ENCODE results near the gene PLXNC1. TPM values are rescaled to one million over a fixed set of nuclear protein-coding genes. Genes with fewer than 3 reads are reported as not detected.
A peak's percentile ranks its signal among the peaks of the same experiment; 100 is the strongest.

The PLXNC1 gene
- total and polyA plus RNA-seq, 2 donors (not counting 1 experiment from before 2014, with no cell fraction given) = 9.7 to 33.6 TPM

DNA sequence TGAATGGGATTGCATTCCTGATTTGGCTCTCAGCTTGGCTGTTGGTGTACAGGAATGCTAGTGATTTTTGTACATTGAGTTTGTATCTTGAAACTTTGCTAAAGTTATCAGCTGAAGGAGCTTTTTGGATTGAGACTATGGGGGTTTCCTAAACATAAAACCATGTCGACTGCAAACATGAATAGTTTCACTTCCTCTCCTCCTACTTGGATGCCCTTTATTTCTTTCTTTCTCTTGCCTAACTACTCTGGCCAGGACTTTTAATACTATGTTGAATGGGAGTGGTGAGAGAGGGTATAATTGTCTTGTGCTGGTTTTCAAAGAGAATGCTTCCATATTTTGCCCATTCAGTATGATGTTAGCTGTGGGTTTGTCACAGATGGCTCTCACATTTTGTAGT, 169.8 kb downstream of the PLXNC1 start:
- no peak for TF ChIP-seq EZH2 (IDR thresholded peaks at IDR 0.05; ENCODE audit: borderline replicate concordance, insufficient read depth, low read depth, low read length, poor library complexity, severe bottlenecking)
- TF ChIP-seq, protein P1, sequence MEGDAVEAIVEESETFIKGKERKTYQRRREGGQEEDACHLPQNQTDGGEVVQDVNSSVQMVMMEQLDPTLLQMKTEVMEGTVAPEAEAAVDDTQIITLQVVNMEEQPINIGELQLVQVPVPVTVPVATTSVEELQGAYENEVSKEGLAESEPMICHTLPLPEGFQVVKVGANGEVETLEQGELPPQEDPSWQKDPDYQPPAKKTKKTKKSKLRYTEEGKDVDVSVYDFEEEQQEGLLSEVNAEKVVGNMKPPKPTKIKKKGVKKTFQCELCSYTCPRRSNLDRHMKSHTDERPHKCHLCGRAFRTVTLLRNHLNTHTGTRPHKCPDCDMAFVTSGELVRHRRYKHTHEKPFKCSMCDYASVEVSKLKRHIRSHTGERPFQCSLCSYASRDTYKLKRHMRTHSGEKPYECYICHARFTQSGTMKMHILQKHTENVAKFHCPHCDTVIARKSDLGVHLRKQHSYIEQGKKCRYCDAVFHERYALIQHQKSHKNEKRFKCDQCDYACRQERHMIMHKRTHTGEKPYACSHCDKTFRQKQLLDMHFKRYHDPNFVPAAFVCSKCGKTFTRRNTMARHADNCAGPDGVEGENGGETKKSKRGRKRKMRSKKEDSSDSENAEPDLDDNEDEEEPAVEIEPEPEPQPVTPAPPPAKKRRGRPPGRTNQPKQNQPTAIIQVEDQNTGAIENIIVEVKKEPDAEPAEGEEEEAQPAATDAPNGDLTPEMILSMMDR (IDR thresholded peaks at IDR 0.05) = no peak
- H2AFZ ChIP-seq (ENCODE audit: insufficient read depth, low read depth, low read length, poor library complexity, severe bottlenecking) = no peak overlapping the region
- Mint-ChIP-seq H3K9me3 (ENCODE audit: insufficient read depth) (peaks cover 25% of the 10 kb centered on the region), H3K27me3 (no peaks in the 10 kb centered on the region), H3K4me1 (peaks cover 28% of the 10 kb centered on the region), H3K27ac (peak overlapping the region; percentile 60), H3K4me3 (peak overlapping the region; percentile 12)
- CTCF ChIA-PET = interaction anchor here (0.5 to 1.2 kb wide), 4 partner anchors 23 to 458 kb away, joined by 3 read pairs; no protein-coding TSS in a partner anchor
- peaks cover 8 to 31% (median 10%) of the 10 kb centered on the region in 3 donors for H3K9me3 ChIP-seq (ENCODE audit: control extremely low read depth in 1 of 3, control insufficient read depth in 2 of 3, insufficient read depth in 1 of 3, low read length in 2 of 3)
- ATAC-seq (ENCODE audit: low read depth) (peak; percentile 97), DNase-seq (peak; percentile 74)
- H4K20me1 ChIP-seq (ENCODE audit: control insufficient read depth, insufficient read depth, low read length, poor library complexity, severe bottlenecking) = no peaks in the 10 kb centered on the region
- H3K9ac ChIP-seq (ENCODE audit: low read length) = no peak overlapping the region
- H3K4me2 ChIP-seq (replicated peaks; ENCODE audit: low read depth, low read length, poor library complexity, severe bottlenecking) = peak overlapping the region; percentile 20
- no peaks in the 10 kb centered on the region for H3K79me2 ChIP-seq (ENCODE audit: control insufficient read depth, insufficient read depth, low read length)
- intact Hi-C loops (cut with micrococcal nuclease) = loop anchor here (1.0 to 5.0 kb wide), 2 partner anchors 21 to 171 kb away; partner anchors contain the start of gene PLXNC1
- POLR2A ChIA-PET = no interaction called here
- H3K27ac ChIP-seq (ENCODE audit: low read length in 2 of 2) = peak overlapping the region in 1 of 2 donors; percentile 33
- peaks cover 0 to 2% of the 10 kb centered on the region in 2 experiments for H3K36me3 ChIP-seq (replicated peaks in 1 of 2; ENCODE audit: control extremely low read depth in 1 of 2, control insufficient read depth in 1 of 2, extremely low read depth in 1 of 2, insufficient read depth in 2 of 2, low read length in 1 of 2)
- no peaks in the 10 kb centered on the region for H3K27me3 ChIP-seq (replicated peaks in 1 of 4; ENCODE audit: control extremely low read depth in 1 of 4, control insufficient read depth in 3 of 4, insufficient read depth in 4 of 4, low read length in 3 of 4)
- WGBS (ENCODE audit: insufficient coverage) = no CpG with 5 or more reads among the region's 1 CpG
- peaks cover 16 to 18% of the 10 kb centered on the region in 2 donors for H3K4me1 ChIP-seq (ENCODE audit: control insufficient read depth in 2 of 2, insufficient read depth in 2 of 2, low read length in 2 of 2)
- no peak overlapping the region for H3K4me3 ChIP-seq (ENCODE audit: control extremely low read depth in 1 of 5, extremely low read depth in 1 of 5, insufficient read depth in 1 of 5, low read depth in 2 of 5, low read length in 4 of 5)

DNA sequence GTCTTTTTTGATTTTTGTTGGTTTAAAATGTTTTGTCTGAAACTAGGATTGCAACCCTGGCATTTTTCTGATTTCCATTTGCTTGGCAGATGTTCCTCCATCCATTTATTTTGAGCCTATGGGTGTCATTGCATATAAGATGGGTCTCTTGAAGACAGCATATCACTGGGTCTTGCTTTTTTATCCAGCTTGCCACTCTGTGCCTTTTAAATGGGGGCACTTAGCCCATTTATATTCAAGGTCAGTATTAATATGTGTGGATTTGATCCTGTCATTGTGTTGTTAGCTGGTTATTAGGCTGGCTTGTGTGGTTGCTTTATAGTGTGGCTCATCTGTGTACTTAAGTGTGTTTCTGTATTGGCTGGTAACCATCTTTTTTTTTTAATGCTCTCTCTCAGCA, 171.7 kb downstream of the PLXNC1 start:
- Histone ChIP-seq H2AFZ (ENCODE audit: insufficient read depth, low read depth, low read length, poor library complexity, severe bottlenecking) (no peak overlapping the region), H3K27ac (ENCODE audit: low read length in 2 of 2) (no peak overlapping the region), H3K36me3 (replicated peaks in 1 of 2; ENCODE audit: control extremely low read depth in 1 of 2, control insufficient read depth in 1 of 2, extremely low read depth in 1 of 2, insufficient read depth in 2 of 2, low read length in 1 of 2) (peaks cover 0 to 2% of the 10 kb centered on the region in 2 experiments), H3K4me2 (replicated peaks; ENCODE audit: low read depth, low read length, poor library complexity, severe bottlenecking) (no peak overlapping the region), H3K9me3 (ENCODE audit: control extremely low read depth in 1 of 3, control insufficient read depth in 2 of 3, insufficient read depth in 1 of 3, low read length in 2 of 3) (peaks cover 8 to 31% (median 10%) of the 10 kb centered on the region in 3 donors), H4K20me1 (ENCODE audit: control insufficient read depth, insufficient read depth, low read length, poor library complexity, severe bottlenecking) (no peaks in the 10 kb centered on the region), H3K27me3 (replicated peaks in 1 of 4; ENCODE audit: control extremely low read depth in 1 of 4, control insufficient read depth in 3 of 4, insufficient read depth in 4 of 4, low read length in 3 of 4) (no peaks in the 10 kb centered on the region), H3K4me1 (ENCODE audit: control insufficient read depth in 2 of 2, insufficient read depth in 2 of 2, low read length in 2 of 2) (peaks cover 16 to 18% of the 10 kb centered on the region in 2 donors), H3K79me2 (ENCODE audit: control insufficient read depth, insufficient read depth, low read length) (no peaks in the 10 kb centered on the region), H3K9ac (ENCODE audit: low read length) (no peak overlapping the region), H3K4me3 (ENCODE audit: control extremely low read depth in 1 of 5, extremely low read depth in 1 of 5, insufficient read depth in 1 of 5, low read depth in 2 of 5, low read length in 4 of 5) (no peak overlapping the region)
- no peak overlapping the region for H3K4me3 Mint-ChIP-seq
- H3K27me3 Mint-ChIP-seq = no peaks in the 10 kb centered on the region
- ChIA-PET POLR2A (no interaction called here), CTCF (no interaction called here)
- H3K4me1 Mint-ChIP-seq = peaks cover 28% of the 10 kb centered on the region
- H3K9me3 Mint-ChIP-seq (ENCODE audit: insufficient read depth) = peaks cover 25% of the 10 kb centered on the region
- intact Hi-C loops (cut with micrococcal nuclease) = no loop called here
- ATAC-seq (ENCODE audit: low read depth) = no peak
- no peak for DNase-seq
- no peak for TF ChIP-seq EZH2 (IDR thresholded peaks at IDR 0.05; ENCODE audit: borderline replicate concordance, insufficient read depth, low read depth, low read length, poor library complexity, severe bottlenecking)
- TF ChIP-seq, protein P1 (IDR thresholded peaks at IDR 0.05) = no peak
- H3K27ac Mint-ChIP-seq = no peak overlapping the region

Data from B cell (primary cell).